GM12864 (cell line): ENCODE data around the gene GPD2.

Experiments
- DNase-seq: peaks from one replicate; pipeline ENCODE4 v3.0.0-alpha.2; 2011; ENCODE audit warnings: low read depth
- H3K4me3 ChIP-seq: 2 replicates; pipeline ENCODE4 v1.5.1; 2011; ENCODE audit warnings: mild to moderate bottlenecking, low read depth, low read length, control low read depth
- TF ChIP-seq, protein P1 (sequence below): IDR thresholded peaks from 2 replicates; pipeline ENCODE4 v1.5.1; 2011; ENCODE audit warnings: low read depth, mild to moderate bottlenecking, moderate library complexity, low read length, control low read depth, inconsistent platforms; ENCODE audit errors: missing control alignments

The GPD2 gene

DNA sequence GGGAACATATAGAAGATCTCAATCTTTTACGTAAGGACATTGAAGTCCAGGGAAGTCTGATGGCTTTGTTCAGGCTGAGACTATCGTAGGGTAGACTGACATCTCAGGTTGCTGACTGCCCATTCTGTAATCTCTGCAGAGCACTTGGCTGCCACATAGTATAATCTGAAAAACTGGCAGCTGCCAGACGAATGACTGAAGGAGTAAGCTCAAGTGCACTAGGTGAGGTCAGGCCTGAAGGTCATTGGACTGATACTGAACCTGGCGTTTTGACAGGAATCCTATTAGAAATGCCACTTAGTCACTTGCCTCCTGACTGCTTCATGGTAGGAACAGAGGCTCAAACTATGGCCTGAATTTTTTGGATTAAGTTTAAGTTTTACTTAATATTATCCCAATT is 23.5 kb downstream of the GPD2 start:
- H3K4me3 ChIP-seq: no peak overlapping the region
- TF ChIP-seq, protein P1, sequence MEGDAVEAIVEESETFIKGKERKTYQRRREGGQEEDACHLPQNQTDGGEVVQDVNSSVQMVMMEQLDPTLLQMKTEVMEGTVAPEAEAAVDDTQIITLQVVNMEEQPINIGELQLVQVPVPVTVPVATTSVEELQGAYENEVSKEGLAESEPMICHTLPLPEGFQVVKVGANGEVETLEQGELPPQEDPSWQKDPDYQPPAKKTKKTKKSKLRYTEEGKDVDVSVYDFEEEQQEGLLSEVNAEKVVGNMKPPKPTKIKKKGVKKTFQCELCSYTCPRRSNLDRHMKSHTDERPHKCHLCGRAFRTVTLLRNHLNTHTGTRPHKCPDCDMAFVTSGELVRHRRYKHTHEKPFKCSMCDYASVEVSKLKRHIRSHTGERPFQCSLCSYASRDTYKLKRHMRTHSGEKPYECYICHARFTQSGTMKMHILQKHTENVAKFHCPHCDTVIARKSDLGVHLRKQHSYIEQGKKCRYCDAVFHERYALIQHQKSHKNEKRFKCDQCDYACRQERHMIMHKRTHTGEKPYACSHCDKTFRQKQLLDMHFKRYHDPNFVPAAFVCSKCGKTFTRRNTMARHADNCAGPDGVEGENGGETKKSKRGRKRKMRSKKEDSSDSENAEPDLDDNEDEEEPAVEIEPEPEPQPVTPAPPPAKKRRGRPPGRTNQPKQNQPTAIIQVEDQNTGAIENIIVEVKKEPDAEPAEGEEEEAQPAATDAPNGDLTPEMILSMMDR: no peak
- DNase-seq: no peak

DNA sequence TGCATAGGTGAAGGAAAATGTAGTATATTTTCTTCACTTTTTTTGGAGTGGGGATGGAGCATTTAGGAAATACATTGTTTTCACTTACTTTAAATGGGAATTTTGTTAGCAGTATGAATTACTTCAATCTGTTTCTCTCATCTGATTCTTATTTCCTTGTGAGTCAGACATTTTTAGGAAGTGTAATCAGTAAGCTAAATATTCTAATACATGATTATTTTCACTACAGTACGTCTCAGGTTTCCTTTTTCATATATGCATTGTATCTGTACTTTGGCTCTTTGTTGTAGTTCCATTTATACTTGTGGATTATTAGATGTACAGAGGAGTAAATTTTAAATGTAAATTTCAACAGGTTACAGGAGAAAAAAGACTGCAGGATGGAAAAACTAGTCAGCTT is 27.9 kb downstream of the GPD2 start:
- DNase-seq: no peak
- no peak overlapping the region for H3K4me3 ChIP-seq
- TF ChIP-seq, protein P1: no peak

DNA sequence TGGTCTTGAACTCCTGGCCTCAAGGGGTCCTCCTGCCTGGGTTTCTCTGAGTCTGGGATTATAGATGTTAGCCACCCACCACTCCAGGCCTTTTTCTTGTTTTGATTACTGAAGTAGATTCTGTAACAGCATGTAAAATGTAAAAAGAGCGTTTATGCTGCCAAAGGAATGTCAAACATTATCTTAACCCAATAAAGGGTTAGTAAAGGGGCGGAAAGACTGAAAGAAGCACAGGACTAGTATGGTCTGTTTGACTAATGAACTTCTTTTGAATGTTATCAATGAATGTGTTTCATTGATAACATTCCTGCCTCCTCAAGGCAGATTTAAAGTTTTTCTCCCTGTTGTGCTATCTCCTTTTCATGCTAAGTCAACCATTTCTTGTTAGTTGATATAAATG is 29.4 kb downstream of the GPD2 start:
- TF ChIP-seq, protein P1: no peak
- H3K4me3 ChIP-seq: no peak overlapping the region
- DNase-seq: no peak

DNA sequence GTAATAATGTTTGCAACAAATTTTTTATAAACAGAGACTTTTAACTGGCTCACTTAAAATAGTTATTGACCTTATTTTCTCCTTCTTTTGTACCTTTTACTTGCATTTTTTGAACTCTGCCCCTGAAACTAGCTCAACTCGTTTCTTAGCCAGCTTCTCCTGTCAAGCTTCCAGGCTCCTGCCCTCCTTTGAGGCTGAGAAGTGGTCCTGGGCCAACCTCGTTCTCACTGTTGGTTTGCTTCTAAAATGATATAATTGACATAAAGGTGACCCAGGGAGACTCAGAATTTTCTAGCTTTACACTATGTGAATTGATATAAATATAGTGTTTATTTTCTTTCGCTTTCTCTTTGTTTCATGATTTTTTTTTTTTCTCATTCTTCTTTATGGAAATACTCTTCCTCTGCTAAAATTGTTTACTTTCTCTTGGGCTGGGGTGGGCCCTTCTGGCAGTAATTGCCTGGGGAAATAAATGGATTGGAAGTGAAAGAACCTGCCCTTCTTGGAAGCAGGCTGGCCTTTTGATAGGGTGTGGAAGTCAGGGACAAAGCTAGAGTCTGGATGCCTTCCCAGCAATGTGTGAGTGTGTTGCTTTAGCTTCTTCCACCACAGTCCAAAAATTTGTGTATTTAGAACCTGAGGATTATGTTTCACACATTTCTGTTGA is 30.7 kb downstream of the GPD2 start:
- H3K4me3 ChIP-seq: no peak overlapping the region
- no peak for DNase-seq
- TF ChIP-seq, protein P1: no peak

DNA sequence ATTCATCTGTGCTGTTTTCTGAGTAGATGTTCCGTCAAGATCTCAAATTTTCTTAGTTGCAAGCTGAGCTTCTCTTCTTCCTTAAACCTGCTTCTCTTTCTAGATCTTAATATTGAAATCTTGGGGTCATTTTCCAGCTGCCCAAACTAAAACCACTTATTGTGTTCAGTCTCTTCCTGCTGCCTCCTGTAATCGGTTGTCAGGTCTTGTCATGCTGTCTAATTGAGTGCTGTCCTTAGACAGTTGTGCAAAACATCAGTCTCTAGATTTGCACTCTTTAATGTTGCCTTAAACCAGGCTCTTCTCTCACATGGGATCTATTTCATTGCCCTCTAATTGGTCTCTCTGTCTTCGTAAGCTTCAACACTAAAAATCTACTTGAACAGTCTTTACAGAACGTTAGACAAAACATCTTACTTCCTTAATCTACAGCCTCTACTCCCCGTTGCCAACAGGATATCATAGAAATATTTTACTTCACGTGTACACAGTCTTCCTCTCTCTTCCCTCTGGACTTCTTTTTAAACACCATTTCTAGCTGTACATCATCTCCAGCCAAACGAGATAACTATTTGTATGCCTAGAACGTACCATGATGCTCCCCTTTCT is 34.9 kb downstream of the GPD2 start:
- H3K4me3 ChIP-seq: no peak overlapping the region
- TF ChIP-seq, protein P1: no peak
- DNase-seq: no peak

DNA sequence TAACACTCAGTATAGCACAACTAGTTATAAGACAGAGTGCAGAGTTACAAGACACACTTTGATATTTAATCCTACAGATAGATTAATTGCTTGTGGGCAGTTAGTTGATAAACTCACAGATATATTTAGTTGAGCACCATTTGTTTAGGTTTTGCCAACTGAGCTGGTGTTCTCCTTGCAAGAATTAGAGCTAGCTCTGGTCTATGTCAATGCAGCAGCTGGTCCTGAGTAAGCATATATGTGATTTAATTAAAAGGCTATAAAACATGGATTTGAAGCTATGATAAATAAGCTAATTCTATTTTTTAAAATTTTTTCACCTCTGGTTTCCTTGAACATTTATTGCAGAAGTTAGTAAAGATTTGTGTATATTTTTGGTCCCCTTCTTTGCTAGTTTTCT is 35.6 kb downstream of the GPD2 start:
- DNase-seq: no peak
- TF ChIP-seq, protein P1: no peak
- no peak overlapping the region for H3K4me3 ChIP-seq

DNA sequence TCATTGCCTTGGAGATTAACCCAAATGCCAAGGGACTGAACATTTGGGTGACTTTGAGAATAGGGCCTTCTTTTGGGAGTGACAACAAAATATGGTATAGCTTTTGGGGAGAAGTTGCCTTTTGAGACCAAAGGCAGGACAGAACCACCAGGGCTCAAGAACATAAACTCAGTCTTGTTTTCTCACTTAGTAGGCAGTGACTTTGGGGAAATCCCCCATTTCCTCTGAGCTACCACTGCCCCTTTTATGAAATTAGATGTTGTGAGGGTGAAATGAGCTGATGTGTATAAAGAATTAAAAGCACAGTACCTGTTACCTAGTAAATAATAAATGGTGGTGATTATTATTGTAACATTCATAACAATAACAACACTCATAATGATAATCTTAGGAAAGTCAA is 36.5 kb downstream of the GPD2 start:
- no peak for DNase-seq
- no peak overlapping the region for H3K4me3 ChIP-seq
- TF ChIP-seq, protein P1: no peak
